ENCODE measurements around the gene TANGO6.

TANGO6 gene

GRCh38 chr16:68915589-68915988 lies 72.3 kb downstream of the TANGO6 start:
- no peak for DNase-seq

- no peak for DNase-seq
These were observed 74.2 kb downstream of the TANGO6 start for GRCh38 chr16:68917541-68917940.

GRCh38 chr16:68920349-68920748 lies 77.0 kb downstream of the TANGO6 start:
- no peak for DNase-seq

GRCh38 chr16:68921637-68922036 lies 78.3 kb downstream of the TANGO6 start:
- no peak for DNase-seq

- DNase-seq: no peak
These were observed 79.8 kb downstream of the TANGO6 start for GRCh38 chr16:68923116-68923515.

GRCh38 chr16:68927018-68927417 lies 83.7 kb downstream of the TANGO6 start:
- no peak for DNase-seq

GRCh38 chr16:68931196-68931595 lies 87.9 kb downstream of the TANGO6 start:
- no peak for DNase-seq

GRCh38 chr16:68934402-68934801 lies 91.1 kb downstream of the TANGO6 start:
- DNase-seq: no peak

GRCh38 chr16:68935008-68935407 lies 91.7 kb downstream of the TANGO6 start:
- no peak for DNase-seq

GRCh38 chr16:68936736-68937631 lies 93.7 kb downstream of the TANGO6 start:
- DNase-seq: no peak

- no peak for DNase-seq
These were observed 96.5 kb downstream of the TANGO6 start for GRCh38 chr16:68939692-68940320.

- no peak for DNase-seq
These were observed 97.5 kb downstream of the TANGO6 start for GRCh38 chr16:68940816-68941215.

- DNase-seq: no peak
These were observed 100.6 kb downstream of the TANGO6 start for GRCh38 chr16:68943961-68944360.

GRCh38 chr16:68948230-68948910 lies 105.0 kb downstream of the TANGO6 start:
- DNase-seq: no peak

- DNase-seq: no peak
These were observed 108.9 kb downstream of the TANGO6 start for GRCh38 chr16:68951991-68952877.

GRCh38 chr16:68954911-68955635 lies 111.7 kb downstream of the TANGO6 start:
- no peak for DNase-seq

- no peak for DNase-seq
These were observed 117.6 kb downstream of the TANGO6 start for GRCh38 chr16:68960910-68961309.

- no peak for DNase-seq
These were observed 118.6 kb downstream of the TANGO6 start for GRCh38 chr16:68961778-68962402.

GRCh38 chr16:68969338-68969737 lies 126.0 kb downstream of the TANGO6 start:
- DNase-seq: no peak

- no peak for DNase-seq
These were observed 128.7 kb downstream of the TANGO6 start for GRCh38 chr16:68972013-68972412.

GRCh38 chr16:68972720-68973119 lies 129.4 kb downstream of the TANGO6 start:
- no peak for DNase-seq

All from activated CD8-positive, alpha-beta memory T cell treated with anti-CD3 and anti-CD28 coated beads, Interleukin-2, amount 50 U/mL, for 48 hours (primary cell).